Peyer's patch (tissue), 4 donors: Measurements from ENCODE around the gene B3GAT2.

Experiments
- POLR2A ChIP-seq, 2 donors: fragments of 450-650 bp; IDR thresholded peaks; one replicate each; pipeline ENCODE4 v1.5.1; 2017; ENCODE audit warnings: antibody characterized with exemption in 2 of 2, mild to moderate bottlenecking in 2 of 2, moderate library complexity in 2 of 2
- TF ChIP-seq, protein P1 (sequence below), 6 experiments: fragments of 450-650 bp in 4 of 6; fragments of 200-600 bp in 2 of 6; sonication (generic) in 1 of 6; IDR thresholded peaks; one replicate each; pipeline ENCODE4 v1.5.1; 2017 to 2019; ENCODE audit warnings: antibody characterized with exemption in 6 of 6, mild to moderate bottlenecking in 3 of 6, moderate library complexity in 1 of 6

DNA sequence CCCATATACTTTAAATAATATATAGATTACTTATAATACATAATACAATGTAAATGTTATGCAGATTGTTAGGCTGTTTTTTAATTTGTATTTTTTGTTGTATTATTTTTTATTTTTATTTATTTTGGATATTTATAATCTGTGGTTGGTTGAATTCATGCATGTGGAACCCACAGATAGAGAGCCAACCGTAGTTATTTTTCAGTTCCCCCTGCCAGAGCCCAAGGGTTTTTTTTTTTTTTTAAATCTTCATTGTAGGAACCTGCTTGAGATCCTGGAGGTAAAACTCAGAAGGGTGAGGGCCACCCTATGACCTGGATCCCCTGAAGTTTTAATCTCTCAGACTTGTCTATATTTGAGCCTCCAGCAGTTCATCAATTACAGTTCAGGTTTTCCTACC, 133.2 kb downstream of the B3GAT2 start:
- TF ChIP-seq, protein P1, sequence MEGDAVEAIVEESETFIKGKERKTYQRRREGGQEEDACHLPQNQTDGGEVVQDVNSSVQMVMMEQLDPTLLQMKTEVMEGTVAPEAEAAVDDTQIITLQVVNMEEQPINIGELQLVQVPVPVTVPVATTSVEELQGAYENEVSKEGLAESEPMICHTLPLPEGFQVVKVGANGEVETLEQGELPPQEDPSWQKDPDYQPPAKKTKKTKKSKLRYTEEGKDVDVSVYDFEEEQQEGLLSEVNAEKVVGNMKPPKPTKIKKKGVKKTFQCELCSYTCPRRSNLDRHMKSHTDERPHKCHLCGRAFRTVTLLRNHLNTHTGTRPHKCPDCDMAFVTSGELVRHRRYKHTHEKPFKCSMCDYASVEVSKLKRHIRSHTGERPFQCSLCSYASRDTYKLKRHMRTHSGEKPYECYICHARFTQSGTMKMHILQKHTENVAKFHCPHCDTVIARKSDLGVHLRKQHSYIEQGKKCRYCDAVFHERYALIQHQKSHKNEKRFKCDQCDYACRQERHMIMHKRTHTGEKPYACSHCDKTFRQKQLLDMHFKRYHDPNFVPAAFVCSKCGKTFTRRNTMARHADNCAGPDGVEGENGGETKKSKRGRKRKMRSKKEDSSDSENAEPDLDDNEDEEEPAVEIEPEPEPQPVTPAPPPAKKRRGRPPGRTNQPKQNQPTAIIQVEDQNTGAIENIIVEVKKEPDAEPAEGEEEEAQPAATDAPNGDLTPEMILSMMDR (IDR thresholded peaks at IDR 0.05) = no peak
- no peak for TF ChIP-seq POLR2A (IDR thresholded peaks at IDR 0.05)
